ENCODE data around the gene PAK6. TPM values are rescaled to one million over a fixed set of nuclear protein-coding genes. Genes with fewer than 3 reads are reported as not detected.

Gene PAK6
- polyA plus RNA-seq, 1 donor (not counting 4 experiments of a cell fraction or from before 2014, with no cell fraction given): 11.5 TPM

- Histone ChIP-seq H3K79me2 (ENCODE audit: control insufficient read depth, insufficient read depth, low read length) (no peaks in the 10 kb centered on the region), H3K36me3 (ENCODE audit: control insufficient read depth in 2 of 2, extremely low read depth in 1 of 2, insufficient read depth in 2 of 2, low read length in 2 of 2) (peaks cover 33 to 41% of the 10 kb centered on the region in 2 experiments), H3K9me1 (ENCODE audit: control insufficient read depth, extremely low read depth, insufficient read depth, low read length) (no peaks in the 10 kb centered on the region), H3K9me3 (ENCODE audit: control insufficient read depth, low read depth, low read length) (no peaks in the 10 kb centered on the region), H3K27me3 (ENCODE audit: control insufficient read depth, extremely low read depth, insufficient read depth, low read length) (no peaks in the 10 kb centered on the region), H3K4me2 (ENCODE audit: control insufficient read depth, extremely low read depth, insufficient read depth, low read depth, low read length) (no peak overlapping the region), H4K20me1 (ENCODE audit: control insufficient read depth, extremely low read depth, insufficient read depth, low read length) (peaks cover 3% of the 10 kb centered on the region), H3K27ac (ENCODE audit: control insufficient read depth, insufficient read depth, low read length) (no peak overlapping the region), H2AFZ (ENCODE audit: control insufficient read depth, low read length) (no peak overlapping the region), H3K9ac (ENCODE audit: control insufficient read depth, extremely low read depth, insufficient read depth, low read length) (no peak overlapping the region), H3K4me1 (ENCODE audit: control insufficient read depth, extremely low read depth, insufficient read depth, low read length) (peaks cover 14% of the 10 kb centered on the region), H3K4me3 (ENCODE audit: control insufficient read depth in 2 of 3, extremely low read depth in 1 of 3, insufficient read depth in 2 of 3, low read depth in 1 of 3, low read length in 3 of 3) (no peak overlapping the region)
- no peak for DNase-seq (ENCODE audit: low read depth, low spot score)
- TF ChIP-seq EZH2 (IDR thresholded peaks at IDR 0.05; ENCODE audit: low read length) (no peak), CTCF (optimal IDR thresholded peaks at IDR 0.05 in 1 of 3, IDR thresholded peaks at IDR 0.05 in 1 of 3, conservative IDR thresholded peaks at IDR 0.05 in 1 of 3; ENCODE audit: extremely low read depth in 1 of 3, insufficient read depth in 2 of 3, low read length in 3 of 3) (no peak)
- dilution Hi-C loops (cut with MboI; ENCODE audit: extremely low pct_ligation_motif_present, low sequenced_read_pairs): no loop called here
- FAIRE-seq: no peak
Observed at GRCh38 chr15:40265875-40266274, 27.0 kb downstream of the PAK6 start.

GRCh38 chr15:40266828-40267304 is 28.0 kb downstream of the PAK6 start:
- H4K20me1 ChIP-seq (ENCODE audit: control insufficient read depth, extremely low read depth, insufficient read depth, low read length): peaks cover 3% of the 10 kb centered on the region
- peak overlapping the region; percentile 75 for H3K27ac ChIP-seq (ENCODE audit: control insufficient read depth, insufficient read depth, low read length)
- no peaks in the 10 kb centered on the region for H3K9me3 ChIP-seq (ENCODE audit: control insufficient read depth, low read depth, low read length)
- H2AFZ ChIP-seq (ENCODE audit: control insufficient read depth, low read length): no peak overlapping the region
- TF ChIP-seq CTCF (optimal IDR thresholded peaks at IDR 0.05 in 1 of 3, IDR thresholded peaks at IDR 0.05 in 1 of 3, conservative IDR thresholded peaks at IDR 0.05 in 1 of 3; ENCODE audit: extremely low read depth in 1 of 3, insufficient read depth in 2 of 3, low read length in 3 of 3) (no peak), EZH2 (IDR thresholded peaks at IDR 0.05; ENCODE audit: low read length) (no peak)
- H3K4me1 ChIP-seq (ENCODE audit: control insufficient read depth, extremely low read depth, insufficient read depth, low read length): peaks cover 14% of the 10 kb centered on the region
- no peak overlapping the region for H3K4me3 ChIP-seq (ENCODE audit: control insufficient read depth in 2 of 3, extremely low read depth in 1 of 3, insufficient read depth in 2 of 3, low read depth in 1 of 3, low read length in 3 of 3)
- no peaks in the 10 kb centered on the region for H3K79me2 ChIP-seq (ENCODE audit: control insufficient read depth, insufficient read depth, low read length)
- peak; percentile 83 for DNase-seq (ENCODE audit: low read depth, low spot score)
- FAIRE-seq: peak; percentile 97
- H3K4me2 ChIP-seq (ENCODE audit: control insufficient read depth, extremely low read depth, insufficient read depth, low read depth, low read length): peak overlapping the region; percentile 22
- H3K9me1 ChIP-seq (ENCODE audit: control insufficient read depth, extremely low read depth, insufficient read depth, low read length): no peaks in the 10 kb centered on the region
- H3K9ac ChIP-seq (ENCODE audit: control insufficient read depth, extremely low read depth, insufficient read depth, low read length): peak overlapping the region; percentile 52
- H3K27me3 ChIP-seq (ENCODE audit: control insufficient read depth, extremely low read depth, insufficient read depth, low read length): no peaks in the 10 kb centered on the region
- peaks cover 31 to 41% of the 10 kb centered on the region in 2 experiments for H3K36me3 ChIP-seq (ENCODE audit: control insufficient read depth in 2 of 2, extremely low read depth in 1 of 2, insufficient read depth in 2 of 2, low read length in 2 of 2)
- dilution Hi-C loops (cut with MboI; ENCODE audit: extremely low pct_ligation_motif_present, low sequenced_read_pairs): no loop called here

Measured in keratinocyte (primary cell).